Midbrain (tissue), 1 donor: ENCODE measurements around the gene DIRAS1.

Source experiments
- DNase-seq: peaks from one replicate; lab custom pipeline; 2025; lab: John Stamatoyannopoulos, UW

DIRAS1 gene

GRCh38 chr19:2755448-2755705 lies 34.2 kb upstream of the DIRAS1 start:
- no peak for DNase-seq

GRCh38 chr19:2754659-2755447 lies 33.7 kb upstream of the DIRAS1 start:
- DNase-seq: no peak

GRCh38 chr19:2751438-2751830 lies 30.3 kb upstream of the DIRAS1 start:
- DNase-seq: no peak

GRCh38 chr19:2750808-2751437 lies 29.8 kb upstream of the DIRAS1 start:
- DNase-seq: no peak

GRCh38 chr19:2747349-2747748 lies 26.2 kb upstream of the DIRAS1 start:
- DNase-seq: no peak

GRCh38 chr19:2744113-2744512 lies 22.9 kb upstream of the DIRAS1 start:
- DNase-seq: no peak

GRCh38 chr19:2743099-2743498 lies 21.9 kb upstream of the DIRAS1 start:
- no peak for DNase-seq

GRCh38 chr19:2740314-2740656 lies 19.1 kb upstream of the DIRAS1 start:
- DNase-seq: no peak

GRCh38 chr19:2739602-2740313 lies 18.6 kb upstream of the DIRAS1 start, which contains the start of gene SLC39A3:
TSS of gene SLC39A3 (minus strand) at chr19:2740017. CDS start at chr19:2737257, 2,760 bp downstream.
- peak; percentile 96 for DNase-seq

- no peak for DNase-seq
These were observed 15.5 kb upstream of the DIRAS1 start for GRCh38 chr19:2736550-2737190.

GRCh38 chr19:2735374-2735773 lies 14.2 kb upstream of the DIRAS1 start:
- DNase-seq: no peak

- DNase-seq: no peak
These were observed 13.6 kb upstream of the DIRAS1 start for GRCh38 chr19:2734589-2735288.

- no peak for DNase-seq
These were observed 12.9 kb upstream of the DIRAS1 start for GRCh38 chr19:2733930-2734588.

- no peak for DNase-seq
These were observed 11.7 kb upstream of the DIRAS1 start for GRCh38 chr19:2732883-2733282.

GRCh38 chr19:2732157-2732725 lies 11.1 kb upstream of the DIRAS1 start:
- no peak for DNase-seq

- peak; percentile 2 for DNase-seq
These were observed 10.2 kb upstream of the DIRAS1 start for GRCh38 chr19:2731181-2731995.

GRCh38 chr19:2729943-2730818 lies 9.0 kb upstream of the DIRAS1 start:
- DNase-seq: no peak

- DNase-seq: no peak
These were observed 7.7 kb upstream of the DIRAS1 start for GRCh38 chr19:2728783-2729387.

- no peak for DNase-seq
These were observed 6.4 kb upstream of the DIRAS1 start for GRCh38 chr19:2727640-2727944.
